DOHH2 (cell line): ENCODE results near the gene STAT5B.

ENCODE experiments used
- CTCF ChIP-seq: fragments of 200-600 bp; sonication (generic); IDR thresholded peaks from one replicate; pipeline ENCODE4 v1.5.1; 2014; ENCODE audit warnings: antibody characterized with exemption, mild to moderate bottlenecking, low read depth, low read length; ENCODE audit not compliant: poor library complexity, severe bottlenecking
- EZH2phosphoT487 ChIP-seq: fragments of 200-600 bp; sonication (generic); IDR thresholded peaks from 2 replicates; pipeline ENCODE4 v1.6.1; 2017; ENCODE audit warnings: borderline replicate concordance, mild to moderate bottlenecking, antibody characterized with exemption, low read length, moderate library complexity, mixed read lengths

- TF ChIP-seq CTCF (no peak), EZH2phosphoT487 (no peak)
Observed at GRCh38 chr17:42179911-42180410, 96.2 kb downstream of the STAT5B start.
